Retinal pigment epithelial cell (primary cell): ENCODE results near the gene TECR.
"Not testable (repeated sequence)": the region's sequence is repeated elsewhere in the genome, so short reads cannot be mapped to it uniquely, and the experiment has no call there.

Source experiments
- DNase-seq: peaks from one replicate; pipeline ENCODE4 v3.0.0-alpha.2; 2010; ENCODE audit warnings: low read depth
- H3K4me3 ChIP-seq: 2 replicates; pipeline ENCODE4 v1.5.1; 2011; ENCODE audit warnings: mild to moderate bottlenecking, low read length, control low read depth, moderate library complexity
- CTCF ChIP-seq: conservative IDR thresholded peaks from 2 replicates; pipeline ENCODE4 v1.5.1; 2011; ENCODE audit warnings: low read depth, low read length, control low read depth, inconsistent platforms

The TECR gene

GRCh38 chr19:14595558-14595957 is 66.2 kb downstream of the TECR start:
- TF ChIP-seq CTCF = no peak
- DNase-seq = no peak
- no peak overlapping the region for H3K4me3 ChIP-seq

- TF ChIP-seq CTCF = no peak
- DNase-seq = no peak
- H3K4me3 ChIP-seq = no peak overlapping the region
Measured at GRCh38 chr19:14599548-14600147, 70.3 kb downstream of the TECR start.

GRCh38 chr19:14603990-14604387 is 74.6 kb downstream of the TECR start:
- TF ChIP-seq CTCF = no peak
- DNase-seq = no peak
- no peak overlapping the region for H3K4me3 ChIP-seq

- no peak for TF ChIP-seq CTCF
- no peak overlapping the region for H3K4me3 ChIP-seq
- no peak for DNase-seq
Measured at GRCh38 chr19:14606627-14607026, 77.2 kb downstream of the TECR start.

GRCh38 chr19:14611051-14611450 is 81.7 kb downstream of the TECR start:
- DNase-seq = no peak
- no peak for TF ChIP-seq CTCF
- H3K4me3 ChIP-seq = no peak overlapping the region

- H3K4me3 ChIP-seq, DNase-seq: not testable (repeated sequence)
Measured at GRCh38 chr19:14612242-14612641, 82.8 kb downstream of the TECR start.

- H3K4me3 ChIP-seq = no peak overlapping the region
- no peak for TF ChIP-seq CTCF
- DNase-seq = no peak
Measured at GRCh38 chr19:14612657-14613056, 83.3 kb downstream of the TECR start.

- DNase-seq, H3K4me3 ChIP-seq: not testable (repeated sequence)
Measured at GRCh38 chr19:14613399-14614098, 84.2 kb downstream of the TECR start.
